GM18868 (cell line): ENCODE data around the gene TTF1.

Experiments used
- ATAC-seq: cut with Tn5 transposase; IDR thresholded peaks from one replicate; pipeline ENCODE4 v1.9.1; 2021; ENCODE audit warnings: mild to moderate bottlenecking, moderate library complexity; ENCODE audit not compliant: unreplicated experiment

Gene TTF1

DNA sequence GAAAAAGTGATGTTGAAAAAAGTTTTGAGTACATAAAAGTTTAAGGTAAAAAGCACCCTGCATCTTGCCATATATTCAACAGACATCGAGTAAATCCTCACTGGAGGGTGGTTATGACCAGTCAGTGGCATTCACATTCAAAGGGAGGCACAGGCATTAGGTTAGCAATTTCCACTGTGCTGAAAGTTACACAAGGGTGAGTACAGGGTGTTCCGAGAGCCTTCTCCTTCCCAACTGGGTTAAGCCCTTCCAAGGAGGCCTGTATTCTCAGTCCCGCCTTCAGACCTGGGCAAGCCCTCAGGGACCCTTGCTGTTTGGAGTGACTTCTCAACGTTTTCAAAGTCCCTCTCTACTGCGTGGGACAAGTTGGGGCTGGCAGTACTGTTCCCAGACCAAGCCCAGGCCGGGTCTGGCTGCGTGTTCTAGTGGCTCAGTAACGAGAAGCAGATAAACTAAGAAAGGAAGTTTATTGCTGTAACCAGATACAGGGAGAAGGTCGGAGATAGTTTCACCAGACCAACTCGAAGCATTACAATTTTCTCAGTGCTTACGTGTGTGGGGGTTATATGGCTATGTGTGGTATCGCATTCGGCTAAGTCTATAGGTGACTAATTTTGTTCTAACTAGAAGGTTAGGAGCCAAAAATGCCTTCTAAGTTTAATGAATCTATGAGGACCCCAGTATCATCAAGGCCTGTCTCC, 38.9 kb downstream of the TTF1 start:
- ATAC-seq, result no peak

GRCh38 chr9:132366481-132366880, 40.2 kb downstream of the TTF1 start:
- ATAC-seq, result no peak

GRCh38 chr9:132365986-132366385, 40.7 kb downstream of the TTF1 start:
- no peak for ATAC-seq

GRCh38 chr9:132364068-132364467, 42.6 kb downstream of the TTF1 start:
- no peak for ATAC-seq

- no peak for ATAC-seq
These were observed 48.9 kb downstream of the TTF1 start for GRCh38 chr9:132357764-132358163.

DNA sequence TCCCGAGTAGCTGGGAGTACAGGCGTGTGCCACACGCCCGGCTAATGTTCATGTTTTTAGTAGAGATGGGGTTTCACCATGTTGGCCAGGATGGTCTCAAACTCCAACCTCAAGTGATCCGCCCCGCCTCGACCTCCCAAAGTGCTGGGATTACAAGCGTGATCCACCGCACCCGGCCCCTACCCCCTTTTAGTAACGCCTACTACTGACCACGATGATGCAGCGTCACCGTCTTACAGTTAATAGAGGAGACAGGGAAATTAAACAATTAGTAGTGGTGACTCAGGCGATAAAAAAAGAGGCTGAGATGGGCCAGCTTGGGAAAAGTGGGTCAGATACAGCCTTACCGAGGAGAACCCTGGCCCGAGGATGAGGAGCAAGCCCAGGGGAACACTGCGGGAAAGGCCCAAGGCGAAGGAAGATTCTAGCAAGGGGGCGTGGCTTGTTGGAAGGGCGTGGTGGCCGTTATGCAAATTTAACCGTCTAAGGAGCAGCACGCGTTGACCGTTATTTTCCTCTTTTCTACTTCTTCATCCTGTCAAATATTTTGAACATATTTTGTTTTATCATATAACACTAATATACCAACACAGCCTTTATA, 50.2 kb downstream of the TTF1 start:
- ATAC-seq, result no peak

GRCh38 chr9:132354637-132355355, 51.8 kb downstream of the TTF1 start, which contains the start of gene SETX:
TSS of gene SETX (minus strand) at chr9:132354986. CDS start at chr9:132349428, 5,558 bp downstream.
- ATAC-seq, result peak; percentile 87

- ATAC-seq, result no peak
These were observed 55.1 kb downstream of the TTF1 start for GRCh38 chr9:132351404-132352045.

- no peak for ATAC-seq
These were observed 55.8 kb downstream of the TTF1 start for GRCh38 chr9:132350861-132351315.

DNA sequence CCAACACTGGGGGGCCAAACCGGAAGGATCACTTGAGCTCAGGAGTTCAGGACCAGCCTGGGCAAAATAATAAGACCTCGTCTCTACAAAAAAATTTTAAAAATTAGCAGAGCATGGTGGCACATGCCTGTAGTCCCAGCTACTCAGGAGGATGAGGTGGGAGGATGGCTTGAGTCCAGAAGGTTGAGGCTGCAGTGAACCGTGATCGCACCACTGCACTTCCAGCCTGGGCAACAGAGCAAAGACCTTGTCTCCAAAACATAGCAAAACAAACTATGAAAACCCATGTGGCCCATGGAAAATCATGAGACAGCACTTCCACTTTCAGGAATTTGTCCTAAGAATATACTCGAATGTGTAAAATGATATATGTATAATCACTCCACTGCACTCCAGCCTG, 58.0 kb downstream of the TTF1 start:
- no peak for ATAC-seq

DNA sequence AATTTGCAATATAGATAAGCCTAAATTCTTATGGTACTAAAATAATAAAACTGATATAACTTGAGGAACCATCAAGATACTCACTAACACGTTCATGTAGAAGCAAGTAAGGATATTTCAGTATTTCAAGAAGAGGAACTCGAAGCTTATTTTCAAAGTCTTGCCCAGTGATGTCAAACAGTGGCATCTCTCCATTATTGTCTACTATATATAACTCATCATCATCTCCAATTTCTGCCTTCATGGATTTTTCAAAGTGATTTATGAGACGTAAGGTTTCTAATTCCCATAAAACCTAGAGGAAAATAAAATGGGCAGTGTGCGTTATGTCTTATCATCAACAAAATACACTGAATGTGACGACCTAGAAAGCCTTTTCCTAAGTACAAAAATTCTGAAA, 60.5 kb downstream of the TTF1 start:
- no peak for ATAC-seq

GRCh38 chr9:132341177-132341840, 65.3 kb downstream of the TTF1 start:
- ATAC-seq, result no peak

DNA sequence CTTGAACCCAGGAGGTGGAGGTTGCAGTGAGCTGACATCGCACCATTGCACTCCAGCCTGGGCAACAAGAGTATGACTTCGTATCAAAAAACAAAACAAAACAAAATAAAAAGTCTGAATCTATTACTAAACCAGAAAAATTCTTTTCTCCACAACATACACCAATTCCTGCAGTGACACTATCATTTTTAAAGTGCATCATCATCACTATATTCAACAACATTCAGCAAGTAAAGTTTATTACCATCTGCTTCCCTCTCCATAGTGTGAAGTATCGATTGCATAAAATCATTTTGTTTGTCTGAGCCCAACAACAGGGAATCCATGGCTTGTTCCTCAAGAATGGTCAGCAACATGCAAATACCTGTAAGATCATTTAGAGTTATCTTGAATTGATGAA, 72.3 kb downstream of the TTF1 start:
- ATAC-seq, result no peak

GRCh38 chr9:132333556-132333955, 73.1 kb downstream of the TTF1 start:
- no peak for ATAC-seq

DNA sequence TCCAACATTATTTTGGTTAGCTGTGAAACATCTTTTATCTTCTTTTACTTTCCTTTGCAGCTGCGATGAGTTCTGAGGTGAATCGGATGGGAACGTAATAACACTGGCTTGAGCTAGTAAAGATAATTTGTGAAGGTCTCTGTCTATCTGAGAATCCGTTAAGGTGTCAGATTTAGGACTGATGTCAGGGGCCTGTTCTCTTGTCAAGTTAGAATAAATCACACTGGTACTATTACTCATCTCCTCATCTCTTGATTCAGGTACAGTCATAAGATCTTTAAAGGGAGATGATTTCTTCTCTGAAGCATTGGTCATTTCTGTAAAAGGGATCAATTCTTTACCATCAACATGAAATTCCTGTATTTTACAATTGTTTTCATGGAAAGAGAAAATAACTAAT, 78.1 kb downstream of the TTF1 start:
- ATAC-seq, result no peak

DNA sequence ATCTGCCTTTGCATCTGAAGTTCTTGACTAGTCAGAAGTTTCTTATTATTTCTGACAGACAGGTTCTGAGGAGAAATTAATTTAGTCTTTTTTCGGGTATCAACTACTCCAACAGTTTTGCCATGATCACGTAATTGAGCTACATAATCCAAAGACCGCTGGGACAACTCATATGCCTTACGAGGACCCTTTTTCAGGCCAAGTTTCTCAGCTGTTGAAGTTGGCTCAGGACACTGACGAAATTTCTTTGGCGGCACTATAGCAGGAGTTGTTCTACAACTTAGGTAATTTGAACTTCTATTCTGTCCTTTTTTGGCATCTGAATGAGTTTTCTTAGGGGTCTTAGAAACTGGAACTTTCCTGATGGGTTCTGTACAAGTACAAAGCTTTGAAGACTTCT, 79.1 kb downstream of the TTF1 start:
- ATAC-seq, result no peak
